Hippocampal formation (tissue), 2 donors: ENCODE measurements around the gene CLIC4.
"Not testable (repeated sequence)": the region's sequence is repeated elsewhere in the genome, so short reads cannot be mapped to it uniquely, and the experiment has no call there.

Experiments used
- DNase-seq, 2 donors: peaks; one replicate each; lab custom pipeline; 2025; lab: John Stamatoyannopoulos, UW

Gene CLIC4

GRCh38 chr1:24811494-24811893, 66.2 kb downstream of the CLIC4 start:
- DNase-seq: not testable (repeated sequence)

GRCh38 chr1:24820221-24820620, 75.0 kb downstream of the CLIC4 start:
- not testable (repeated sequence) for DNase-seq

- DNase-seq: no peak
These were observed 77.6 kb downstream of the CLIC4 start for GRCh38 chr1:24822887-24823286.

GRCh38 chr1:24823486-24823885, 78.2 kb downstream of the CLIC4 start:
- DNase-seq: not testable (repeated sequence)

- DNase-seq: no peak
These were observed 79.9 kb downstream of the CLIC4 start for GRCh38 chr1:24825174-24825573.

GRCh38 chr1:24826510-24826909, 81.3 kb downstream of the CLIC4 start:
- DNase-seq: no peak

GRCh38 chr1:24827379-24828135, 82.3 kb downstream of the CLIC4 start:
- DNase-seq: no peak

GRCh38 chr1:24828183-24828886, 83.1 kb downstream of the CLIC4 start:
- DNase-seq: no peak

- DNase-seq: no peak
These were observed 83.6 kb downstream of the CLIC4 start for GRCh38 chr1:24828887-24829192.

GRCh38 chr1:24830680-24831272, 85.5 kb downstream of the CLIC4 start:
- DNase-seq: peak in 1 of 2 donors; percentile 83

GRCh38 chr1:24841593-24841992, 96.3 kb downstream of the CLIC4 start:
- DNase-seq: no peak

GRCh38 chr1:24846671-24847070, 101.4 kb downstream of the CLIC4 start:
- no peak for DNase-seq

- DNase-seq: peak; percentile 81 to 88
These were observed 103.0 kb downstream of the CLIC4 start for GRCh38 chr1:24847995-24848881.

- DNase-seq: no peak
These were observed 104.5 kb downstream of the CLIC4 start for GRCh38 chr1:24849672-24850295.

GRCh38 chr1:24850328-24850920, 105.2 kb downstream of the CLIC4 start:
- DNase-seq: no peak

GRCh38 chr1:24853649-24854048, 108.4 kb downstream of the CLIC4 start:
- no peak for DNase-seq

- DNase-seq: no peak
These were observed 110.2 kb downstream of the CLIC4 start for GRCh38 chr1:24855474-24855873.

- no peak for DNase-seq
These were observed 111.7 kb downstream of the CLIC4 start for GRCh38 chr1:24856787-24857506.

GRCh38 chr1:24857507-24858133, 112.4 kb downstream of the CLIC4 start:
- no peak for DNase-seq

GRCh38 chr1:24858277-24858676, 113.0 kb downstream of the CLIC4 start:
- DNase-seq: no peak
